ENCODE data around the gene DHCR24.

The DHCR24 gene

GRCh38 chr1:54816130-54816529 lies 70.9 kb downstream of the DHCR24 start:
- DNase-seq (ENCODE audit: low spot score): no peak

- DNase-seq (ENCODE audit: low spot score): no peak
Observed at GRCh38 chr1:54815086-54815876, 71.7 kb downstream of the DHCR24 start.

- DNase-seq (ENCODE audit: low spot score): no peak
Observed at GRCh38 chr1:54814571-54814970, 72.4 kb downstream of the DHCR24 start.

GRCh38 chr1:54814126-54814498 lies 72.9 kb downstream of the DHCR24 start:
- DNase-seq (ENCODE audit: low spot score): no peak

- DNase-seq (ENCODE audit: low spot score): no peak
Observed at GRCh38 chr1:54813485-54814125, 73.4 kb downstream of the DHCR24 start.

GRCh38 chr1:54812801-54813484 lies 74.1 kb downstream of the DHCR24 start:
- DNase-seq (ENCODE audit: low spot score): no peak

- DNase-seq (ENCODE audit: low spot score): no peak
Observed at GRCh38 chr1:54811739-54812655, 75.0 kb downstream of the DHCR24 start.

- DNase-seq (ENCODE audit: low spot score): no peak
Observed at GRCh38 chr1:54811066-54811465, 75.9 kb downstream of the DHCR24 start.

GRCh38 chr1:54810153-54810942 lies 76.6 kb downstream of the DHCR24 start:
- DNase-seq (ENCODE audit: low spot score): peak; percentile 88

GRCh38 chr1:54809496-54810074 lies 77.4 kb downstream of the DHCR24 start:
- no peak for DNase-seq (ENCODE audit: low spot score)

GRCh38 chr1:54808443-54809207 lies 78.4 kb downstream of the DHCR24 start:
- DNase-seq (ENCODE audit: low spot score): no peak

- DNase-seq (ENCODE audit: low spot score): no peak
Observed at GRCh38 chr1:54807756-54808155, 79.2 kb downstream of the DHCR24 start.

GRCh38 chr1:54806931-54807611 lies 79.9 kb downstream of the DHCR24 start:
- DNase-seq (ENCODE audit: low spot score): no peak

- DNase-seq (ENCODE audit: low spot score): no peak
Observed at GRCh38 chr1:54805981-54806381, 81.0 kb downstream of the DHCR24 start.

GRCh38 chr1:54805466-54805865 lies 81.5 kb downstream of the DHCR24 start:
- no peak for DNase-seq (ENCODE audit: low spot score)

- DNase-seq (ENCODE audit: low spot score): no peak
Observed at GRCh38 chr1:54804471-54805132, 82.4 kb downstream of the DHCR24 start.

GRCh38 chr1:54803761-54804470 lies 83.1 kb downstream of the DHCR24 start:
- peak; percentile 73 for DNase-seq (ENCODE audit: low spot score)

All from AG08396 (cell line).